ENCODE measurements around the gene C16orf46.

C16orf46 gene

GRCh38 chr16:81077076-81077940 is at the start of gene C16orf46:
TSS of gene C16orf46 (minus strand) at chr16:81077238. CDS start at chr16:81063955, 13,283 bp downstream.
- Histone ChIP-seq H3K36me3 (ENCODE audit: insufficient read depth, low read length) (0 out of 2 replicates have a peak, but pooled peaks cover 3% of the 10 kb centered on the region), H4K20me1 (ENCODE audit: insufficient read depth, low read length, poor library complexity, severe bottlenecking) (no peaks in the 10 kb centered on the region), H3K79me2 (ENCODE audit: insufficient read depth, low read length) (no peaks in the 10 kb centered on the region), H3K9ac (ENCODE audit: low read depth, low read length, poor library complexity, severe bottlenecking) (peak within 1 kb of the TSS; percentile 87), H3K9me3 (ENCODE audit: insufficient read depth, low read depth, low read length) (no peaks in the 10 kb centered on the region), H3K4me1 (ENCODE audit: insufficient read depth, low read length, poor library complexity, severe bottlenecking) (peaks cover 13% of the 10 kb centered on the region), H3K9me2 (replicated peaks; ENCODE audit: low read depth, low read length) (no peaks in the 10 kb centered on the region), H3F3A (ENCODE audit: low read depth) (no peaks in the 10 kb centered on the region), H3K4me3 (ENCODE audit: low read length, poor library complexity, severe bottlenecking) (peak within 1 kb of the TSS; percentile 88), H3K4me2 (ENCODE audit: low read depth, low read length, poor library complexity, severe bottlenecking) (peak within 1 kb of the TSS; percentile 95), H2AFZ (ENCODE audit: low read length) (peak within 1 kb of the TSS; percentile 98), H3K27me3 (ENCODE audit: insufficient read depth, low read length, poor library complexity, severe bottlenecking) (no peaks in the 10 kb centered on the region)
- TF ChIP-seq CTCF (conservative IDR thresholded peaks at IDR 0.05; ENCODE audit: low read length), result no peak
- TF ChIP-seq EZH2phosphoT487 (IDR thresholded peaks at IDR 0.05; ENCODE audit: borderline replicate concordance), result no peak

- H3K9me3 ChIP-seq (ENCODE audit: insufficient read depth, low read depth, low read length), result no peaks in the 10 kb centered on the region
- H3K79me2 ChIP-seq (ENCODE audit: insufficient read depth, low read length), result no peaks in the 10 kb centered on the region
- no peaks in the 10 kb centered on the region for H3K9me2 ChIP-seq (replicated peaks; ENCODE audit: low read depth, low read length)
- TF ChIP-seq CTCF (conservative IDR thresholded peaks at IDR 0.05; ENCODE audit: low read length) (no peak), EZH2phosphoT487 (IDR thresholded peaks at IDR 0.05; ENCODE audit: borderline replicate concordance) (no peak)
- H3K27me3 ChIP-seq (ENCODE audit: insufficient read depth, low read length, poor library complexity, severe bottlenecking), result no peaks in the 10 kb centered on the region
- H3K36me3 ChIP-seq (ENCODE audit: insufficient read depth, low read length), result no peaks in the 10 kb centered on the region
- H4K20me1 ChIP-seq (ENCODE audit: insufficient read depth, low read length, poor library complexity, severe bottlenecking), result no peaks in the 10 kb centered on the region
- H3K4me1 ChIP-seq (ENCODE audit: insufficient read depth, low read length, poor library complexity, severe bottlenecking), result no peaks in the 10 kb centered on the region
- no peak overlapping the region for H3K4me2 ChIP-seq (ENCODE audit: low read depth, low read length, poor library complexity, severe bottlenecking)
- H3K4me3 ChIP-seq (ENCODE audit: low read length, poor library complexity, severe bottlenecking), result no peak overlapping the region
- H3K9ac ChIP-seq (ENCODE audit: low read depth, low read length, poor library complexity, severe bottlenecking), result no peak overlapping the region
- no peak overlapping the region for H2AFZ ChIP-seq (ENCODE audit: low read length)
- no peaks in the 10 kb centered on the region for H3F3A ChIP-seq (ENCODE audit: low read depth)
These were observed 46.2 kb upstream of the C16orf46 start for GRCh38 chr16:81123092-81123852.

- no peak overlapping the region for H3K4me3 ChIP-seq (ENCODE audit: low read length, poor library complexity, severe bottlenecking)
These were observed 44.5 kb upstream of the C16orf46 start for GRCh38 chr16:81121474-81121990.

More at GRCh38 chr16:81121474-81121990, 44.5 kb upstream of the C16orf46 start:
- Histone ChIP-seq H2AFZ (ENCODE audit: low read length) (no peak overlapping the region), H3K36me3 (ENCODE audit: insufficient read depth, low read length) (no peaks in the 10 kb centered on the region), H3K27me3 (ENCODE audit: insufficient read depth, low read length, poor library complexity, severe bottlenecking) (no peaks in the 10 kb centered on the region), H3K9me3 (ENCODE audit: insufficient read depth, low read depth, low read length) (no peaks in the 10 kb centered on the region), H3K79me2 (ENCODE audit: insufficient read depth, low read length) (no peaks in the 10 kb centered on the region), H4K20me1 (ENCODE audit: insufficient read depth, low read length, poor library complexity, severe bottlenecking) (no peaks in the 10 kb centered on the region), H3K9me2 (replicated peaks; ENCODE audit: low read depth, low read length) (no peaks in the 10 kb centered on the region), H3K4me1 (ENCODE audit: insufficient read depth, low read length, poor library complexity, severe bottlenecking) (no peaks in the 10 kb centered on the region), H3K4me2 (ENCODE audit: low read depth, low read length, poor library complexity, severe bottlenecking) (no peak overlapping the region), H3K9ac (ENCODE audit: low read depth, low read length, poor library complexity, severe bottlenecking) (no peak overlapping the region), H3F3A (ENCODE audit: low read depth) (no peaks in the 10 kb centered on the region)
- TF ChIP-seq EZH2phosphoT487 (IDR thresholded peaks at IDR 0.05; ENCODE audit: borderline replicate concordance) (no peak), CTCF (conservative IDR thresholded peaks at IDR 0.05; ENCODE audit: low read length) (no peak)
